ENCODE data around the gene MSL3.

Gene MSL3

DNA sequence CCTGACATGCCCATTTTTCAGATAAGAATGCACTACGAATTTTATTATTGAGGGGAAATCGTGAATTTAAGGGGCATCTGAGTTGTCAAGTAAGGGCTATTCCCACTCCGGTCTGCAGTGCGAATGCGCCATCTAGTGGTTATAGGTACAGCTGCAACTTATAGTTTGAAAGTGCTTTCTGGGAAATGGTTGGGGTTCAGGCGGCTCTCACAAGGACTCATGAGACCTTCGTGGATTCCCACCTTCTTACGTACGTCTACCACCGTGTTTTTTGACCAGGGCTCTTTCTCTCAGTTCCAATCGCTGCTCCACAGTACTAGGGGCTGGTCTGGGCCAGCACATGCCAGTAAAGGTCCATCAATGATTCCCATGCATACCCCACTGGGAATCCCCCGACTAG is 12.3 kb downstream of the MSL3 start:
- no peak for DNase-seq (ENCODE audit: extremely low read depth, low read depth)
- no peak overlapping the region for H3K4me3 ChIP-seq (replicated peaks; ENCODE audit: low read depth, low read length)
- TF ChIP-seq, protein P1, sequence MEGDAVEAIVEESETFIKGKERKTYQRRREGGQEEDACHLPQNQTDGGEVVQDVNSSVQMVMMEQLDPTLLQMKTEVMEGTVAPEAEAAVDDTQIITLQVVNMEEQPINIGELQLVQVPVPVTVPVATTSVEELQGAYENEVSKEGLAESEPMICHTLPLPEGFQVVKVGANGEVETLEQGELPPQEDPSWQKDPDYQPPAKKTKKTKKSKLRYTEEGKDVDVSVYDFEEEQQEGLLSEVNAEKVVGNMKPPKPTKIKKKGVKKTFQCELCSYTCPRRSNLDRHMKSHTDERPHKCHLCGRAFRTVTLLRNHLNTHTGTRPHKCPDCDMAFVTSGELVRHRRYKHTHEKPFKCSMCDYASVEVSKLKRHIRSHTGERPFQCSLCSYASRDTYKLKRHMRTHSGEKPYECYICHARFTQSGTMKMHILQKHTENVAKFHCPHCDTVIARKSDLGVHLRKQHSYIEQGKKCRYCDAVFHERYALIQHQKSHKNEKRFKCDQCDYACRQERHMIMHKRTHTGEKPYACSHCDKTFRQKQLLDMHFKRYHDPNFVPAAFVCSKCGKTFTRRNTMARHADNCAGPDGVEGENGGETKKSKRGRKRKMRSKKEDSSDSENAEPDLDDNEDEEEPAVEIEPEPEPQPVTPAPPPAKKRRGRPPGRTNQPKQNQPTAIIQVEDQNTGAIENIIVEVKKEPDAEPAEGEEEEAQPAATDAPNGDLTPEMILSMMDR (IDR thresholded peaks at IDR 0.05; ENCODE audit: low read depth, low read length, missing control alignments): peak; percentile 72

DNA sequence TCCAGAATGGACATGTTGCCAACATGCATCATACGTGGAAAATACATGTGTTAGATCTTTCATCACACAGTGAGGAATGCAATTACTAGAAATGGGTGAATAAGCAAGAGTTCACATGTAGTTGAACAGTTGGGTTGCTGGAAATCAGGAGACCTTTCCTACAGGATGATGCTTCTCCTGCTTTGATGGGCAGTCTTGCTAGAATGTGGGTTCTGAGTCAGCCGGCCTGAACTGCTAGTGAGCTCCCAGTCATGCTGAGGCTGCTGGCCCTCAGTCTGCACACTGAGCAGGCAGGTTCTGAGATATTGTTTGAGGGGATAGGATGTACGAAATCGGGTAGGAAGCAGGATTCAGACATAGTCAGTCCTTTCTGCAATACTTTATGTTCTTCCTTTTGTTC is 20.2 kb downstream of the MSL3 start:
- no peak for DNase-seq (ENCODE audit: extremely low read depth, low read depth)
- H3K4me3 ChIP-seq (replicated peaks; ENCODE audit: low read depth, low read length): no peak overlapping the region
- TF ChIP-seq, protein P1 (IDR thresholded peaks at IDR 0.05; ENCODE audit: low read depth, low read length, missing control alignments): no peak

DNA sequence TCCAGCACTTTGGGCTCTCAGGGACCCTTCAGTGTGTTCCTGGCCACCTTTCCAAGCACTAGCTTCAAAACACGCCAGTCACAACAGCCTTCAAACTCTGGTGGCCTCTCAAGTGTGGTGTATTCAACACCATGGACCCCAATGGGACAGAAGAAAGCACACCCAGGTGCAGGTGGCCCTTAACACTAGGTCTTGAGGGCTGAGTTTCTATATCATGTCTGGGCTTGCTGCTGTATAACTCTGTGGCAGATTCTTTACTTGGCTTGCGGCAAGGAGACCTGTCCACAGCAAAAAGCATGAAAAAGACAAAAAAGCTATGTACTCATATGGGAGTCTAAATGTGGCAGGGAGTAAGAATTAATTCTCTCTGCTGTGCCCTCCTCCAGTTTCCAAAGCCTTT is 23.1 kb downstream of the MSL3 start:
- no peak for DNase-seq (ENCODE audit: extremely low read depth, low read depth)
- no peak overlapping the region for H3K4me3 ChIP-seq (replicated peaks; ENCODE audit: low read depth, low read length)

DNA sequence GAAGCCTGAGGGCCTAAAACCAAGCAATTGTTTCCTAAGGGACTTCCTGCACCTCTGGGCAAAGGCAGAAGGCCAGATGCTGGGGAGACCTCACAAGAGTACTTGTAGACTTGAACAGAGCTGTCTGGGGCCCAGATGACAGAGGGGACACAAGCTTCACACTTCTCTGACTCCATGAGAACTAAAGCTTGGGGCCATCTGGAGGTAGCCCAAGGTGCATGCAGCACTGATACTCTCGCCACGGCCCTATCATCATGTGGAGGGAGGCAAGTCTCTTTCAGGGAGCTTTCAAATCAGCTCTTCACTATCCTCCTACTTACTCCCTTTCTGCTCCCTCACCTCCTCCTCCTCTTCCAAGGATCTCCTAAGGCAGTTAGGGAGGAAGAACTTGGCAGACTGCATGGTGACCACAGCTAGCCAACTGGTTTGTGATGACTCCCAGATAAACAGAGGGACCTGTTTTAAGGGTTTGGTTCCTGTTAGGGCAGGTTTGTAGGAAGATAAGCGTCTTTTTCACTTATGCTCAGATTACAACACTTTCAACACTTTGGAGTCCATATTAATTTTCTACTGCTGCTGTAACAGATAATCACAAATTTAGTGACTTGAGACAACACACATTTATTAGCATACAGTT is 23.8 kb downstream of the MSL3 start:
- TF ChIP-seq, protein P1 (IDR thresholded peaks at IDR 0.05; ENCODE audit: low read depth, low read length, missing control alignments): no peak
- no peak for DNase-seq (ENCODE audit: extremely low read depth, low read depth)

More for the DNA sequence above, 23.1 kb downstream of the MSL3 start:
- TF ChIP-seq, protein P1 (IDR thresholded peaks at IDR 0.05; ENCODE audit: low read depth, low read length, missing control alignments): no peak

DNA sequence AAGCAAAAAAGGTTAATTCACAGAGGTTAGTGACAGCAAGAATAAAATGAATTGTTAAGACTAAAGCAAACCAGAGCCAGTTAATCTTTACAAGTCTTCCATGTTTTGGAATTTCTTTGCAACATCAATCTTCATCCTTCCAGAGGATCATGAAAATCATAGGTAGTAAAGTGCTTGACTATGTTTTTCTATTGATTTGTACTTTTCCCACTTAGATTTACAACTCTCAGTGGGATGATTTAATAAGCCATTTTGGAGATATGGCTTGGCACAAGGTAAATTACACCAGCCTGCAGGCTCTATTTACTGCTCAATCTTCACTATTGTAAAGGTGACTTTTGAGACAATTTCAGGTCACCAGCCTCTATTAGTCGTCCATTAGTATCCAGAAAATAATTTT is 26.5 kb downstream of the MSL3 start:
- DNase-seq (ENCODE audit: extremely low read depth, low read depth): no peak

More for the DNA sequence above, 23.8 kb downstream of the MSL3 start:
- H3K4me3 ChIP-seq (replicated peaks; ENCODE audit: low read depth, low read length): no peak overlapping the region

DNA sequence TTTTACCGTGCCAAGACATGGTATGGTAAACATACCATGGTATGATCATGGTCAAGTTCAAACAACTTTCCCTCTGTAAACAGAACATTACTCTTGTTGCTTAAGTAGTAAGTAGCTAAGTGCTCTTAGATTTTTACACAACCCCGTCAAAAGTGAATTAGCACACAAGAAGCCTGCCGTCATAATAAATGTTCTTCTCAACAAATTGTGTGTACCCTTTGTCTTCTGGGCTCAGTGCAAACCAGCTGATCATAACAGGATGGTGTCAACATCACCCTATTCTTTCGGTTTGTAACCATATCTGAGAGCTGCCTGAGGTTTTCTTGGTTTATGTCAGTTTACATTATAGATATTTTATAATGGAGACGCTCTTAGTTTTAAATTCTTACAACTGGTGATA is 28.8 kb downstream of the MSL3 start:
- no peak for DNase-seq (ENCODE audit: extremely low read depth, low read depth)
- TF ChIP-seq, protein P1 (IDR thresholded peaks at IDR 0.05; ENCODE audit: low read depth, low read length, missing control alignments): no peak
- H3K4me3 ChIP-seq (replicated peaks; ENCODE audit: low read depth, low read length): no peak overlapping the region

More for the DNA sequence above, 26.5 kb downstream of the MSL3 start:
- TF ChIP-seq, protein P1 (IDR thresholded peaks at IDR 0.05; ENCODE audit: low read depth, low read length, missing control alignments): no peak
- H3K4me3 ChIP-seq (replicated peaks; ENCODE audit: low read depth, low read length): no peak overlapping the region

DNA sequence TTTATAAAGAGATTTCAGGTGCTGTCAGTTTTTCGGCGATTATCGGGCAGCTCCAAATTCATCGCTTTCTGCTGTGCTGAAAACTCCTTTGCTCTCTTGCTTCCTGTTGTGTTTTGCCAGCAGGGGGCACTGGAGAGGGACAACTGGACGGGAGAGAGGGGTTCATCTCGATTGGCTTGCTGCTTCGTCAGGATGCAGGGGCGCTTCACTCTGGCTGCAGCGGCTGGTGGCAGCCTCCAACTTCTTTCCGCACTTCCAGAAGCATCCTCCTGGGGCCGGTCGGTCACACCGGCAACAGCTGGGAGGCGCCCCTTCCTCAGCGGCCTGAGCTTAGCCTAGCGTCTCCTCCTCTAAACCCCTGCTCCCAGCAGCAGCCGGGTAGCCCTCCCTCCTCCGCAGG is 29.5 kb downstream of the MSL3 start:
- DNase-seq (ENCODE audit: extremely low read depth, low read depth): no peak
- TF ChIP-seq, protein P1 (IDR thresholded peaks at IDR 0.05; ENCODE audit: low read depth, low read length, missing control alignments): peak; percentile 41
- no peak overlapping the region for H3K4me3 ChIP-seq (replicated peaks; ENCODE audit: low read depth, low read length)
